A549 (cell line): ENCODE measurements around the gene ACADVL. TPM values are rescaled to one million over a fixed set of nuclear protein-coding genes. Genes with fewer than 3 reads are reported as not detected.

Experiments used
- ATAC-seq, 2 experiments: fragments of 200-7000 bp in 1 of 2; fragments of >200 bp in 1 of 2; cut with Nextera tagmentation in 1 of 2; cut with Tn5 transposase in 1 of 2; 3 replicates each; pipeline versions ENCODE4 v1.8.0 to v1.9.1; 2018 to 2020; ENCODE audit warnings: mild to moderate bottlenecking in 1 of 2, moderate library complexity in 1 of 2
- CTCF ChIA-PET: fragments of 300-600 bp; sonication (Branson Sonifier 250); formaldehyde crosslinking; extraction: SDS; loops from one replicate; lab custom pipeline; 2021; ENCODE audit warnings: antibody characterized with exemption, inconsistent platforms; lab: Yijun Ruan, JAX
- POLR2A ChIA-PET: fragments of 350-600 bp; formaldehyde crosslinking; extraction: SDS; loops from one replicate; lab custom pipeline; 2021; ENCODE audit warnings: antibody characterized with exemption, inconsistent platforms; lab: Yijun Ruan, JAX
- DNase-seq, 2 experiments: peaks; one replicate each; pipeline versions ENCODE4 v3.0.0 to v3.0.0-alpha.2; 2011 to 2016; ENCODE audit warnings: low read depth in 1 of 2, low spot score in 1 of 2
- FAIRE-seq: peaks from 2 replicates; lab custom pipeline; 2011; peaks lifted over from hg19 to GRCh38; lab: Jason Lieb, UNC
- H3K27ac ChIP-seq, 2 experiments: fragments of >200 bp; sonication (Bioruptor Twin); formaldehyde crosslinking; 3 replicates each; pipeline ENCODE4 v1.5.1; 2016 to 2017
- H3K4me1 ChIP-seq: fragments of >200 bp; sonication (Bioruptor Twin); formaldehyde crosslinking; 3 replicates; pipeline ENCODE4 v1.6.1; 2016
- H3K4me2 ChIP-seq: fragments of >200 bp; sonication (Bioruptor Twin); formaldehyde crosslinking; 3 replicates; pipeline ENCODE4 v1.6.1; 2016
- H3K4me3 ChIP-seq: fragments of >200 bp; sonication (Bioruptor Twin); formaldehyde crosslinking; 3 replicates; pipeline ENCODE4 v1.5.1; 2016
- H3K9me3 ChIP-seq: fragments of >200 bp; sonication (Bioruptor Twin); formaldehyde crosslinking; 3 replicates; pipeline ENCODE4 v1.6.1; 2016
- CHD2 ChIP-seq: fragments of 150-350 bp; IDR thresholded peaks from 2 replicates; pipeline ENCODE4 v1.6.1; 2014; ENCODE audit warnings: low read length; ENCODE audit not compliant: partially characterized antibody
- CHD4 ChIP-seq: fragments of 200-600 bp; sonication (generic); IDR thresholded peaks from 2 replicates; pipeline ENCODE4 v1.6.1; 2016; ENCODE audit warnings: antibody characterized with exemption, mild to moderate bottlenecking, borderline replicate concordance
- CTCF ChIP-seq: fragments of >200 bp; sonication (Bioruptor Twin); formaldehyde crosslinking; IDR thresholded peaks from 3 replicates; pipeline ENCODE4 v1.5.1; 2016
- EP300 ChIP-seq, 2 experiments: fragments of >200 bp; sonication (Bioruptor Twin); formaldehyde crosslinking; IDR thresholded peaks; 2 replicates in 1 of 2; 3 replicates in 1 of 2; pipeline ENCODE4 v1.6.1; 2016 to 2017
- FOSB ChIP-seq: fragments of 250-450 bp; sonication (Bioruptor Pico); IDR thresholded peaks from 2 replicates; pipeline ENCODE4 v1.5.0; 2020; ENCODE audit warnings: mild to moderate bottlenecking, moderate library complexity
- GATA3 ChIP-seq: IDR thresholded peaks from 2 replicates; pipeline ENCODE4 v1.6.1; 2012; ENCODE audit warnings: borderline replicate concordance
- HDAC2 ChIP-seq: fragments of 200-600 bp; sonication (generic); IDR thresholded peaks from 2 replicates; pipeline ENCODE4 v1.6.1; 2016
- HEYL ChIP-seq: fragments of 250-450 bp; sonication (Bioruptor Pico); IDR thresholded peaks from 2 replicates; pipeline ENCODE4 v1.8.0; 2021; ENCODE audit warnings: mild to moderate bottlenecking, moderate library complexity
- KDM1A ChIP-seq: fragments of 200-600 bp; sonication (generic); IDR thresholded peaks from 2 replicates; pipeline ENCODE4 v1.6.1; 2016; ENCODE audit warnings: low read depth, mild to moderate bottlenecking
- KDM5A ChIP-seq: fragments of 200-600 bp; sonication (generic); IDR thresholded peaks from 2 replicates; pipeline ENCODE4 v1.6.1; 2016; ENCODE audit warnings: antibody characterized with exemption, mild to moderate bottlenecking
- MAFK ChIP-seq: fragments of 450-650 bp; IDR thresholded peaks from 2 replicates; pipeline ENCODE4 v1.6.1; 2014; ENCODE audit not compliant: partially characterized antibody
- MYC ChIP-seq: IDR thresholded peaks from 2 replicates; pipeline ENCODE4 v1.6.1; 2012; ENCODE audit warnings: mild to moderate bottlenecking, inconsistent platforms, low read length, improper control_type of control experiment, borderline replicate concordance
- NFE2L2 ChIP-seq: fragments of 150-350 bp; conservative IDR thresholded peaks from 2 replicates; pipeline ENCODE4 v1.6.1; 2014; ENCODE audit warnings: low read length
- NPAS2 ChIP-seq: fragments of 250-450 bp; sonication (Bioruptor Pico); IDR thresholded peaks from 2 replicates; pipeline ENCODE4 v1.8.0; 2022; ENCODE audit warnings: mild to moderate bottlenecking, moderate library complexity, borderline replicate concordance
- POLR2A ChIP-seq: IDR thresholded peaks from 2 replicates; pipeline ENCODE4 v1.6.1; 2012; ENCODE audit warnings: mild to moderate bottlenecking, low read length
- POLR2AphosphoS2 ChIP-seq: conservative IDR thresholded peaks from 2 replicates; pipeline ENCODE4 v1.6.1; 2012; ENCODE audit warnings: low read length, improper control_type of control experiment, inconsistent platforms
- RAD21 ChIP-seq, 2 experiments: fragments of >200 bp in 1 of 2; sonication (Bioruptor Twin) in 1 of 2; formaldehyde crosslinking in 1 of 2; IDR thresholded peaks in 1 of 2; conservative IDR thresholded peaks in 1 of 2; 2 replicates in 1 of 2; 3 replicates in 1 of 2; pipeline ENCODE4 v1.6.1; 2012 to 2018; ENCODE audit warnings: inconsistent platforms in 1 of 2
- RCOR1 ChIP-seq: fragments of 150-350 bp; IDR thresholded peaks from 2 replicates; pipeline ENCODE4 v1.6.1; 2014; ENCODE audit warnings: antibody characterized with exemption, low read length, low read depth
- REST ChIP-seq: fragments of 200-600 bp; sonication (generic); IDR thresholded peaks from 2 replicates; pipeline ENCODE4 v1.6.1; 2016; ENCODE audit warnings: antibody characterized with exemption, mild to moderate bottlenecking, moderate library complexity
- RFX5 ChIP-seq: fragments of 450-650 bp; IDR thresholded peaks from 2 replicates; pipeline ENCODE4 v1.7.1; 2014; ENCODE audit warnings: antibody characterized with exemption, mild to moderate bottlenecking, moderate library complexity
- SMC3 ChIP-seq: fragments of >200 bp; sonication (Bioruptor Twin); formaldehyde crosslinking; IDR thresholded peaks from 3 replicates; pipeline ENCODE4 v1.6.1; 2018; ENCODE audit warnings: inconsistent platforms
- ZC3H11A ChIP-seq: fragments of 450-650 bp; IDR thresholded peaks from 2 replicates; pipeline ENCODE4 v1.6.1; 2014; ENCODE audit warnings: antibody characterized with exemption, mild to moderate bottlenecking
- ZFP36 ChIP-seq: fragments of 450-650 bp; IDR thresholded peaks from 2 replicates; pipeline ENCODE4 v1.6.1; 2014; ENCODE audit warnings: borderline replicate concordance; ENCODE audit not compliant: partially characterized antibody
- ZNF302 ChIP-seq: fragments of 250-450 bp; sonication (Bioruptor Pico); IDR thresholded peaks from 2 replicates; pipeline ENCODE4 v1.9.0; 2021; ENCODE audit warnings: inconsistent platforms, mild to moderate bottlenecking, moderate library complexity
- ZSCAN20 ChIP-seq: fragments of 250-450 bp; sonication (Bioruptor Pico); IDR thresholded peaks from 2 replicates; pipeline ENCODE4 v1.8.0; 2022; ENCODE audit warnings: mild to moderate bottlenecking, moderate library complexity
- WGBS: methylation state at CpG from one replicate; pipeline ENCODE4 v1.1.6; 2017; ENCODE audit errors: missing lambda C conversion rate; 5-methylcytosine and 5-hydroxymethylcytosine counted together
- polyA plus RNA-seq, 4 experiments: library from polyadenylated mRNA; depleted of rRNA in 3 of 4; stranded (reverse); fragments of >200 nt; fragmentation: RNase III in 1 of 4; extraction: RNeasy Plus Mini Kit Qiagen cat#74134 plus additional on column Dnase treatment in 1 of 4; gene quantifications; 2 replicates in 3 of 4; 3 replicates in 1 of 4; pipeline ENCODE4 v1.2.3, GENCODE V29; 2011 to 2017
- TF ChIP-seq, protein P1 (sequence below): IDR thresholded peaks from 2 replicates; pipeline ENCODE4 v1.6.1; 2012
- TF ChIP-seq, protein P2 (sequence below): fragments of 450-650 bp; IDR thresholded peaks from 2 replicates; pipeline ENCODE4 v1.6.1; 2014; ENCODE audit warnings: antibody characterized with exemption

ACADVL gene
- polyA plus RNA-seq, 2 of the 4 experiments (the other 2 are of a cell fraction), result 238 to 425 TPM

GRCh38 chr17:7241090-7241733 is 21.5 kb downstream of the ACADVL start:
- no peaks in the 10 kb centered on the region for H3K9me3 ChIP-seq
- CTCF ChIA-PET, result interaction anchor here (0.6 to 17.3 kb wide), 10 partner anchors 10 to 575 kb away, joined by 3 to 169 read pairs (median 6); partner anchors contain the start of genes ACADVL, CTDNEP1, DLG4 and ELP5
- no peak for TF ChIP-seq CHD4
- TF ChIP-seq RAD21 (conservative IDR thresholded peaks at IDR 0.05 in 1 of 2, IDR thresholded peaks at IDR 0.05 in 1 of 2), result no peak
- TF ChIP-seq HEYL, result no peak
- TF ChIP-seq NPAS2 (CRISPR knock-in tag), result no peak
- TF ChIP-seq RCOR1, result no peak
- TF ChIP-seq FOSB (CRISPR knock-in tag), result no peak
- no peak for TF ChIP-seq ZFP36
- no peak for TF ChIP-seq MAFK
- no peak for TF ChIP-seq GATA3
- no peak for TF ChIP-seq CTCF
- no peak for TF ChIP-seq HDAC2
- TF ChIP-seq RFX5, result no peak
- TF ChIP-seq CHD2, result no peak
- TF ChIP-seq ZC3H11A, result no peak
- TF ChIP-seq ZSCAN20, result no peak
- no peak for TF ChIP-seq KDM5A
- peak overlapping the region; percentile 97 for H3K4me2 ChIP-seq
- DNase-seq, result no peak
- no peak for FAIRE-seq
- peak overlapping the region; percentile 96 to 99 for H3K27ac ChIP-seq
- no peak for ATAC-seq
- peaks cover 36% of the 10 kb centered on the region for H3K4me1 ChIP-seq
- POLR2A ChIA-PET, result interaction anchor here (1.1 to 2.9 kb wide), 2 partner anchors 10 to 15 kb away, joined by 3 to 15 read pairs; partner anchors contain the start of genes CTDNEP1 and ELP5
- peak overlapping the region; percentile 86 for H3K4me3 ChIP-seq
- WGBS, result 56% methylated on average over 9 of the region's 9 CpGs

DNA sequence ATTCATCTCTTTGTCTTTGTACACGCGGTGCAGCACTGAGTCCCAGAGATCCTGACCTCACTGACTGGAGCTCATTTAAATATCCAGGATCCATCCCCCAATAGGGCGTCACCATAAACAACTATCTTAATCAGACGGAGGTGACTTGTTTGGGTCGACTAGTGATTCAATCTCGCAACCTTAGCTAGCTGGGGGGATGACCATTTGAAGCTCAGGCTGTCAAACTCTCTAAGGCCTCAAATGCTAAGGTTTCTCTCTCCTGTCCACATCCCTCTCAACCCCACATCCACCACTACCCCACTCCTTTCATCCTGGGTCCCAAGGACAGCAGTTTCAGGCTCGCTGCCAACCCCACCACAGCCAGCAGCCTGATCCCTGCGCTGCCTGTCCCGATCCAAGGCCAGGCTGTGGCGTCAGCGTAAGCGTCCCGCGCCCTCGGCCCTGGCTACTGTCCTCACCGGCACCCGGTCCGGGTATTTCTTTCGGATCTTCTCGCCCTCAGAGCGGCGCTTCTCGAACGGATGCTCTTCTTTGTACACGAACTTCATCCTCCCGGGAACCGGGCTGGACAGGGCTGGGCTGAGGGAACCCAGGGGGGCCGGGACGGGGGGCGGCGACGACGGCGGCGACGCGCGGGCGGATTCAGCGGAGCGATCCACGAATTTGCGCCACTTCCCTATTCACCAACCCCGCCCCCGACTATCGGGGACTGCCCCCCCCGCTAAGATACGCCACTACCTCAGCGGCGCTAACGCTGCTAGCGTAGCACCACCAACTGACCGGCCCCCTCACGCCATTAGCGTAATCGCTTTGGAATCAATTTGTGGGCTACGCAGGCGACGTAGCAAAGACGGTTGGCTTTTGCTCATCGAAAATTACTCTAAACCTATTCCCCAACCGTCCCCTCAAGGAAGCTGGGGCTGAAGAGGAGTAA is 22.3 kb downstream of the ACADVL start, which contains the start of gene GABARAP:
GABARAP (minus strand) TSS at position 667 of the 934 bp plus-strand sequence; CDS start at position 548, 119 bp downstream.
- CTCF ChIA-PET, result interaction anchor here (0.6 to 17.3 kb wide), 12 partner anchors 9 to 196 kb away, joined by 3 to 169 read pairs (median 4); partner anchors contain the start of genes ACADVL, CTDNEP1, DLG4 and ELP5
- WGBS, result 1% methylated on average over 50 of the region's 62 CpGs
- Histone ChIP-seq H3K9me3 (no peaks in the 10 kb centered on the region), H3K27ac (peak within 1 kb of the TSS; percentile 96 to 99), H3K4me1 (peaks cover 27% of the 10 kb centered on the region), H3K4me3 (peak within 1 kb of the TSS; percentile 86), H3K4me2 (peak within 1 kb of the TSS; percentile 97)
- peak; percentile 9 to 39; a peak in 5 of 6 replicates for ATAC-seq
- POLR2A ChIA-PET, result interaction anchor here (1.0 to 2.9 kb wide), 7 partner anchors 8 to 206 kb away, joined by 3 to 15 read pairs (median 4); partner anchors contain the start of genes ACADVL, CTDNEP1, DLG4 and DVL2
- DNase-seq, result peak; percentile 77 to 95
- FAIRE-seq, result peak; percentile 7
- no peak for TF ChIP-seq EP300 (IDR thresholded peaks at IDR 0.05)
- no peak for TF ChIP-seq SMC3
- TF ChIP-seq RCOR1, result no peak
- TF ChIP-seq, protein P1, sequence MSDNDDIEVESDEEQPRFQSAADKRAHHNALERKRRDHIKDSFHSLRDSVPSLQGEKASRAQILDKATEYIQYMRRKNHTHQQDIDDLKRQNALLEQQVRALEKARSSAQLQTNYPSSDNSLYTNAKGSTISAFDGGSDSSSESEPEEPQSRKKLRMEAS, result peak; percentile 31; the same call in 1 of the 2 replicates
- no peak for TF ChIP-seq CTCF
- TF ChIP-seq POLR2AphosphoS2, result no peak
- no peak for TF ChIP-seq ZNF302 (CRISPR knock-in tag)
- TF ChIP-seq MYC, result peak; percentile 47; the same call in 1 of the 2 replicates
- no peak for TF ChIP-seq POLR2A
- TF ChIP-seq NFE2L2, result no peak
- no peak for TF ChIP-seq KDM1A
- TF ChIP-seq, protein P2, sequence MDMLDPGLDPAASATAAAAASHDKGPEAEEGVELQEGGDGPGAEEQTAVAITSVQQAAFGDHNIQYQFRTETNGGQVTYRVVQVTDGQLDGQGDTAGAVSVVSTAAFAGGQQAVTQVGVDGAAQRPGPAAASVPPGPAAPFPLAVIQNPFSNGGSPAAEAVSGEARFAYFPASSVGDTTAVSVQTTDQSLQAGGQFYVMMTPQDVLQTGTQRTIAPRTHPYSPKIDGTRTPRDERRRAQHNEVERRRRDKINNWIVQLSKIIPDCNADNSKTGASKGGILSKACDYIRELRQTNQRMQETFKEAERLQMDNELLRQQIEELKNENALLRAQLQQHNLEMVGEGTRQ, result 0 out of 2 replicates have a peak, but pooled peaks have one; percentile 2
- no peak for TF ChIP-seq REST
